Inflammatory macrophage (primary cell): ENCODE data around the gene RECQL.

Experiments used
- DNase-seq, 2 donors: peaks; one replicate each; pipeline ENCODE4 v3.0.0-alpha.2; 2020 to 2022
- total RNA-seq, 18 experiments: gene quantifications; one replicate each; lab custom pipeline; 2026; ENCODE audit warnings: mixed read lengths in 6 of 18, inconsistent platforms in 2 of 18; lab: John Stamatoyannopoulos, UW

The RECQL gene, protein sequence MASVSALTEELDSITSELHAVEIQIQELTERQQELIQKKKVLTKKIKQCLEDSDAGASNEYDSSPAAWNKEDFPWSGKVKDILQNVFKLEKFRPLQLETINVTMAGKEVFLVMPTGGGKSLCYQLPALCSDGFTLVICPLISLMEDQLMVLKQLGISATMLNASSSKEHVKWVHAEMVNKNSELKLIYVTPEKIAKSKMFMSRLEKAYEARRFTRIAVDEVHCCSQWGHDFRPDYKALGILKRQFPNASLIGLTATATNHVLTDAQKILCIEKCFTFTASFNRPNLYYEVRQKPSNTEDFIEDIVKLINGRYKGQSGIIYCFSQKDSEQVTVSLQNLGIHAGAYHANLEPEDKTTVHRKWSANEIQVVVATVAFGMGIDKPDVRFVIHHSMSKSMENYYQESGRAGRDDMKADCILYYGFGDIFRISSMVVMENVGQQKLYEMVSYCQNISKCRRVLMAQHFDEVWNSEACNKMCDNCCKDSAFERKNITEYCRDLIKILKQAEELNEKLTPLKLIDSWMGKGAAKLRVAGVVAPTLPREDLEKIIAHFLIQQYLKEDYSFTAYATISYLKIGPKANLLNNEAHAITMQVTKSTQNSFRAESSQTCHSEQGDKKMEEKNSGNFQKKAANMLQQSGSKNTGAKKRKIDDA
- 103 to 164 (median 124) reads per million in 18 experiments for total RNA-seq

DNA sequence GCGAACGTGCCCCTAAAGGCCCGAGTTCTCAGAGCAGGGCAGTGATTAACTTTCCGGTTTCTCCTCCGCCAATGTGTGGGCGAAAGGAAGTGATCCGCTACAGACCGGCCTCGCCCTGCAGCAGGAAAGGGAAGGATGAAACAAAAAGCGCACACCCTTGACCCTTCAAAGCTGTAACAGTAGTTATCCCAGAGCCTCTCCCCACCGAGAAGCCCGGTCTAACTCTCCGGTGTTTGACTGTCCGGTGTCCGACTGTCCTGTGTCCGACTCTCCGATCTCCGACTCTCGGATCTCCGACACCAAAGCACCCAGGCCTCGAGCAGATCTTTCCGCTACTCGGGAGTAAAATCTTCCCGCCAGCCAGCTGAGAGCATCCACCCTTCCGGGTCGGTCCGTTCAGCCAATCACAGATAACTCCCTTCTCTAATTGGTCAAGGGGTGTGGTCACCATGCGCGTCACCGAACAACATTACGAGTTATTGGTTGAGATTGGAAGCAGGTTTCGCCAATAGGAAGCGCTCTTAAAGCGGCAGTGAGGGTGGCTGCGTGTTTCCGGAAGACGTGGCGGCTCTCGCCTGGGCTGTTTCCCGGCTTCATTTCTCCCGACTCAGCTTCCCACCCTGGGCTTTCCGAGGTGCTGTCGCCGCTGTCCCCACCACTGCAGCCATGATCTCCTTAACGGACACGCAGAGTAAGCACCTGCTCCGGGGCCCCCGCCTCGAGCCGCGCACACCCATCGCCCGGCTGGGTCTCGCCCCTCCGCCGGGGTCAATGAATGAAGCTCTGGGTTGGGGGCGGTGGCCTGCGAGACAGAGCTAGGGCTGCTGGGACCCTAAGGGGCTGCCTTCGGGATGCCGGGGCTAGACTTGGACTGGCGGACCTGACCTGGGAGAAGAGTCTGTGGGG, at the start of gene RECQL, which contains the start of gene GOLT1B:
Gene RECQL (minus strand): TSS at position 378 of the 906 bp plus-strand sequence. CDS start 2,065 bp downstream, outside the sequence.
Gene GOLT1B (plus strand): TSS at position 532 of the 906 bp plus-strand sequence. CDS start 135 bp downstream, at position 667.
- peak; percentile 98 to 99 for DNase-seq

DNA sequence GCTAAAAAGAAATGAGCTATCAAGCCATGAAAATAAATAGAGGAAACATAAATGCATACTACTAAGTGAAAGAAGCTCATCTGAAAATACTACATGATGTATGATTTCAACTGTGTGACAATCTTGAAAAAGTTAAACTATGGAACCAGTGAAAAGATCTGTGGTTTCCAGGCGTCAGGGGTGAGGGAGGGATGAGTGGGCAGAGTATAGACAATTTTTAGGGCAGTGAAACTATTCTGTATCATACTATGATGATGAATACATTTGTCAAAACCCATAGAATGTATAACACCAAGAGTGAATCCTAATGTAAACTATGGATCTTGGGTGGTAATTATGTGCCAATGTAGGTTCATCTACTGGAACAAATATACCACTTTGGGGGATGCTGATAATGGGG, 46.0 kb upstream of the RECQL start:
- DNase-seq = no peak

DNA sequence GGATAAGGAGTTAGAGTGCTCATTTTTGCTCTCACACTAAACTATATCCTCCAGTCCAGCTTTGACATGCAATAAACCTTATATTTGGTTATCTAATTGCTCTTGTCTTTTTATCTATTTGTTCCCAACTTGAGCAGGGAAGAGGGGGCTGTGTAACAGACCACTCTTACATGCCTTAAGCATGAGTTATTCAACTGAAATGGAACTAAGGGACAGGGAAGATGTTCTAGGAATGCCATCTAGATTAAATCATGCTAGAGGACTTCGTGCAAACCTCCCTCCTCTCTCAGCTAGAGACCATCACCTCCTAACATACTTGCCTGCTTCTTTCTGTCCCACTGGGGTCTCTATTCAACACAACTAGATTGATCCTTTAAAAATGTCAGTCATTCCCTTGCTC, 45.3 kb upstream of the RECQL start:
- no peak for DNase-seq

DNA sequence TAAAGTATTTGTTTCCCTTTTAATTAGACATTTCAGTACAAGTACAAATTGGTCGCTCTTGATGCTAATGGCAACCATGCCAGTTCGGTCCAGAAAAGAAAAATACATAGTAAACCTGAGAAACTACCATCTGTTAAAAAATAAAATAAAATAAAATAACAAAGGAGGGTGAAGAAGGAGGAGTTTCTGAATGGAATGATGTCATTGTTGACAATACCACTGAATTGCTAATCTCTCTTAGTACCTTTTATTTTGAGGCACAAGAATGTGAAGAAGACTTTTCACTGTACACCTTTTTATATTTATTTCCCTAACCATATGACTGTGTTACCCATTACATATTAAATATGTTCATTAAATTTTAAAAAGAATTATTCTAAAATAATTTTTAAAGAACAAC, 44.1 kb upstream of the RECQL start:
- no peak for DNase-seq

DNA sequence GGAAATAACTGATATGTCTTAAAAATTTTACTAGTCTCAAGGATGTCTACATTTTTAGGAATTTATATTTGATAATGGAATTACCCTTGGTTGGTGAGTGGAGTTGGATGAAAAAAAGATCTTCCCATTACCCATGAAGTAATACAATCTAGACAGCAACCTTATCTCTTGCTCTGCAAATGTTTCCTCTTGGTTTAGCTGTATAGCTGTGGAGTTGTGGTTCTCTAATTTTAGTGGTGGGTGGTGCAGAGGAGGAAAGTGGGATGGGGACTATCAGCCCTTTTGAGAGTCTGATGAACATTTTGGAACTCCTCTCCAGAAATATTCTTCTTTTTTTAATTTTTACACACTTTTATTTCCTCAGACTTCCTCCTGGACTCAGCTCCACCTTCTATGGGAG, 41.7 kb upstream of the RECQL start:
- DNase-seq = no peak

DNA sequence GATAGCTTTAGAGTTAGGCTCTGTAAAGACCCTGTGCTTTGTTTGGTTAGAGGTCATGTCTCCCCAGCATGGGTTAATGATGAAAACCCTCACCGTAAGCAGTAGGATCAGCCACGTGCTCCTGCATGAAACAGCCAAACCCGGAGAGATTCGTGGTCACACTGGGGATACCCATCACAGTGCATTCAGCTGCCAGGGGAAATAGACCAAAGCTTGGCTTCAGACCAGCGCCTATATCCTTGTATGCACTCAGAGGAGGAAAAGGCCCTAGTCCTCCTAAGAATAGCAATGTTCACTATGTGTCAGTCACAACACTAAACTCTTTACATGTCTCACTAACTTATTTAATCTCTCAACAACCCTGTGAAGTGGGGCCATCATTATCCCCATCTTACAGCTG, 41.0 kb upstream of the RECQL start:
- no peak for DNase-seq

DNA sequence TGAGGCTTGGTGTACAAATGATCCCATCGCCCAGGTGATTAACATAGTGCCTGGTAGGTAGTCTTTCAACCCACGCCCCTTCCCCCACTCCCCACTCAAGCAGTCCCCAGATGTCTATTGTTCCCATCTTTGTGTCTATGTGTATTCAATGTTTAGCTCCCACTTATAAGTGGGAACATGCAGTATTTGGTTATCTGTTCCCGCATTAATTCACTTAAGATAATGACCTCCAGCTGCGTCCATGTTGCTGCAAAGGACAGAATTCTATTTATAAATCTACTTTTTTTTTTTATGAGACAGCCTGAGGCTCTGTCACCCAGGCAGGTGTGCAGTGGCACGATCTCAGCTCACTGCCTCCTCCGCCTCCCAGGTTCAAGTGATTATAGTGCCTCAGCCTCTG, 40.3 kb upstream of the RECQL start:
- DNase-seq = no peak

DNA sequence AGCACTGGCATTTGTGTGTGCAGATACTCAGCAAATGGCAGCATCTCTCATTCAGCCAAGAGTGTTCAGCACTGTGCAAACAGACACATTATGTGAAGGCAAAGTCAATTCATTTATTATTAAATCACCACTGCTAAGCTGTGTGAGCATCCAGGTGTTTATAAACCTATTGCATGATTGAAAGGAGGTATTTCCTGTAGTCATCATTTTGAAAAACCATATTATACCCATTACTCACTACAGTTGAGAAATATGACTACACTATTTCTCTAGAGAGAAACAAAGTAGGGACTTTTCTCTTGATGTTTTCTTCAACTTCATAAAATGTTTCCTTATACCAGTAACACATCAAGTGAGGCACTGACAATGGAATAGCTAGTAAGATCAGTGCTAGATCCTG, 38.4 kb upstream of the RECQL start:
- no peak for DNase-seq

DNA sequence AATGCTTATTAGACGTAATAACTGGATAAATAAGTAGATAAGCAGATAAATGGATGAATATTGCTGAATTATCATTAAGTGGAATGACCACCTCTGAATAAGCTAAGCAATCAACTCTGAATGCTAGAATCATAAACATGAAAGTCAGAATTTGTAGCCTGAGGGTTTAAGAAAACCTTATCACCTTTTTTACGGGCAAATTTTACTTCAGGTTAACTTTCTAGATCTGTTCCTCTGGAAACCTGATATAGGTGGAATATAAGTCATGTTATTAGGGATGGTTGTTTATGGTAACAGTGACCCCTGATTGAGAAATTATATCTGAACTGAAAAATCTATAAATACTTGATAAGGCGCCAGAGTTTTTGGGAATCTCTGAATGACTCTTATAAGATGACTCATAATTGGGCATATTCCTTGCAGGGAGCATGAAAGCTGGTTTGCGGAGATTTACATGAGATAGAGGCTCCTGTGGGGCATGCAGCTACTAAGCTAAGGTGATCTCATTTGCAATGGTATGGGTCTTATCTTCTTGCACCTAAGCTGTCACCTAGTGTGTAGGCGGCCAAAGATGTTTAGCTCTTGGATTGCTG, 36.7 kb upstream of the RECQL start:
- no peak for DNase-seq

DNA sequence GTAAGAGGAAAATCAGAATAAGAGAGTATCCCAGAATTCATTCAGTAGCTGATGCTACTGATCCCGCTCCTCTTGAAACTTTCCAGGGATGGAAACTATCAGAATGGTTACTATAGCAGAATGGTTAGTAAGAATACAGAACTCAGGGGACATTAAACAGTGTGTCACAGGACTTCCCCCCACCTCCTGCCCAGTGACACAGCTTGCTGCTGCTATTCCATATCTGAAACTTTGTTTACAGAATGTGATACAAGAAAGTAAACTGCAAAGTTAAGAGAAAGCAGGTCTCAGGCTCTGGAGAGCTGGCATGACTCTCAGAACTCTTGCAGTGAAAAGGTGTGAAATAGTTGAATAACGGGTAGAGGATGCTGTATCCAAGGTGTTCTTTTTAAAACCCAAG, 28.0 kb upstream of the RECQL start:
- DNase-seq = no peak

DNA sequence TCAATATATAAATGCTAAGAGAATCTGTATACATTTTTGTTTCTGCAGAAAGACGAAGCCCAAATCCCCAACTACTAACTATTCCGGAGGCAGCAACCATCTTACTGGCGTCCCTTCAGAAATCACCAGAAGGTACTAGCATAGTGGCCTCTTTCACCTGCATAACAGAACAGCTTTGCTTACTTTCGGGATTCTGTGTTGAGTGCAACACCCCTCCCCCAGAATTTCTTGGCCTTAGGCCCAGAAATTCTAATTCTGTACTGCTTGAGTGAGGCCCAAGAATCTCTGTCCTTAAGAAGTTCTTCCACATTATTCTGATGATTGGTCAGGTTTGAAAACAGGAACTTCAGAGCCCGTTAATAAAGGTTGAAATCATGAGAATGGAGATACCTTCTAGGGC, 27.5 kb upstream of the RECQL start:
- DNase-seq = no peak

DNA sequence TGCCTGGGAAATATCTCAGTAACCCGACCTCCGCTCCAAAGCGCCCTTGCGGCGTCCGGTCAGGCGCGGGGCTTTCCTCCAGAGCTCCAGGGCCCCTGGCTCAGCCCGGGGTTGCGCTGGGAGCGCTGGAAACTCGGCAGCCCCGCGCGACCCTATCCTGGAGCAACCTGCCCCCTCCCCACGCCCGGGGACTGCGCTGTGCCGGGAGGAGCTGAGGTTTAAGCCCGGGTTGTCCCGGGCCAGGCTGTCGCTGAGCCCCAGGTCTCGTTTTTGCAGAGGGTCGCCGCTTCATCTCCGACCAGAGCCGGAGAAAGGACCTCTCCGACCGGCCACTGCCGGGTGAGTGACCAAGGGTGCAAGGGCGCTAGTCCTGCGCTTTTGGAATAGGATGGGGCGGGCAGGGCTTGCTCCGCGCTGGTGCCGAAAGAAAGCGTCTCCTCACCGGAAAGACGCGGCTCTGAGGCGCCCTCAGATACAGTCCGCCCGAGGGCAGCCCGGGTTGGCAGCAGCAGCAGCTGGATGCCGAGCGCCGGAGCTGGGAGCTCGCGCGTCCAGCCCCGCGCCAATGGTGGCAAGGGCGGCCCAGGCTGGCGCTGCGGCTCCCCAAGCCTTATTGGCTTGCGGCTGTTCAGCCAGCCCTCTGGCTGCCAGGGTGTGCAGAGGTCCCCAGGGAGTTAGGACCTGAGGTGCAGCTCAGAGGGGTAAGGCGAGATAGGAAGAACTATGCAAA, 26.2 kb upstream of the RECQL start:
- no peak for DNase-seq

DNA sequence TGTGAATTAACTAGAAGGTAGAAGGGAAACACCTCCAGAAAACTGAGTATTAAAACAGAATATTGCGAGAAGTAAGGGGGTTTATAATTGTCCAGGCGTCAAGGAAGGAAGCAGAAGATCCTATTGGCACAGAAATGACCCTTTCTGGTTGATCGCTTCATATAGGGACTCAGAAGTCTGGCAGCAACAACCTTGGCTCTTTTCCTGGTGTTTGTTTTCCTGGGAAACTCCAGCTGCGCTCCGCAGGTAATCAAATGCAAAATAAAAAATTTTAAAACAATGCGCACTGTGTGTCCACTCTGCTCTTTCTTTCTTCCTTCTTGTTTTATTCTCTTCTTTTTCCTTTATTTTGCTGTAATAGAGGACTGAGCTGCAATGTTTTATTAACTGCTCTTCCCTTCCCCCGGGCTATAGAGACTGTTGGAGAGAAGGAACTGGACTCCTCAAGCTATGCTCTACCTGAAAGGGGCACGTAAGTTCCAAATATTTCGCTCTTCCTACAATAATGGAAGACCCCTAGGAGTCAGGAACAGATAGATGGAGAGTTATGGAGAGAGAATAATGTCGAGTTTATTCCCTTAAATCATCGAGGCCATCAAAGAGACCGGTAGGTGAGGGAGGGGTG, 25.4 kb upstream of the RECQL start:
- DNase-seq = no peak

DNA sequence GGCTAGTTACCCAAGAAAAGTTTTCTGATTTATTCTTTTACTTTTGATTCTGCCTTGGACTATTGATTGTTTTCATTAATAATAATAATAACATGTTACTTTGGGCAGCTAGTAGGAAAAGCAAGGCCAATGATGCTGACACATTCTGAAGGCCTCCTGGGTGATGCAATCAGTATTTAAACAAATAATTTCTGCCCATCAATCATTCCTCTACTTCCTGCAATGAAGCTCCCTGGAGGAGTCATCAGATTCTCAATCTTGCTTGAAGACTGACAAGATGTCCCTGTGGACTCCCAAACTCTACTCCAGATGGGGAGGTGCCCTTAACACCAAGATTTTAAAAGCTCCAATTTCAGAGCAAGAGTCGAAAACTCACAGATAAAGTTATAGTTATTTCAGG, 24.6 kb upstream of the RECQL start, which contains the start of gene SPX:
Gene SPX (plus strand): TSS at position 244 of the 400 bp plus-strand sequence. CDS start 177 bp downstream, outside the sequence.
- no peak for DNase-seq

DNA sequence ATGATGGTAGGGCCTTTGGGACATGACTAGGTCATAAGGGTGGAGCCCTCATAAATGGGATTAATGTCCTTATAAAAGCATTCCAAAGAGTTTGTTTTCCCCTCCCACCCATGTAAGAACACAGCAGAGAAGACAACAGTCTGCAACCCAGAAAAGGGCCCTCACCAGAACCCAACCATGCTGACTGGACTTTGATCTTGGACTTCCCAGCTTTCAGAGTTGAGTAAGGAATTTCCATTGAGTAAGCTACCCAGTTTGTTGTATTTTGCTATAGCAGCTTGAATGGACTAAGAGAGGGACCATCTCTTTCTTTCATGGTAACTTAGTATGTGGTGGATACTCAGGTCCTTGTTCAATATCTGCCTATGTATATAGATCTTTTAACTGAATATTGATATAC, 21.7 kb upstream of the RECQL start:
- no peak for DNase-seq

DNA sequence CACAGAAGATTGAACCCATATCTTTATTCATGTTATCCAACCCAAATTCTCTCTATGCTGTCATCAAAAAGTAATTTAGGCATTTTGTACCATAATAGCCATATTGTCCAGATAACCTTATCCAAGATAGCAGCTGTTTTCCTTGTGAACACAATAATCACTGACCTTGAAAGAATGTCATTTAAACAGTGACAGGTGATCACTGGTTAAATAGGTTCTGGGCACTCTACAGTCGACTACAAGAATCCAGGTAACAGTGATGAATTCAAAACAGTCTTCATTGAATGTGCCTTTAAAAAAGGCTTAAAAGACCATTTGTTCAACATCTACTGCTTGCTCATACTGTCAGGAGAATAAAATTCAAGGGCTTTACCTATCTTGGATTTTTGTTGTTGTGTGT, 20.1 kb upstream of the RECQL start:
- DNase-seq = no peak

DNA sequence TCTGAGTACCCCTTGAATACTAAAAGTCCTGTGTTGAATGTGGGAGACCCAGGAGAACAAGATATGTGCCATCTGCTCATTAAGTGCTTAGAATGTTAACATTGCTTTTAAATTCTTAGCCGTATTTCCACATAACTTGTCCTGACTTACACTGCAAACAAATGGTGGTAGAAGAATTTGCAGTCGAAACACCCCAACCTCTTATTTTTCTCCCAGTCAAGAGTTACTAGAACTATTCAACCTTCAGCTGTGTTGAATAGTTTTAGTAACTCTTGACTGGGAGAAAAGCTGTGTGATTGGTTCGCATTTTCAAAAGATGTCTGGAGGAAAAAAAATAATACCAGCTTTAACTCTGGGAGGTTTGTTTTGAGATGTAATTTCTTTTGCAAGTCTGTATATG, 17.0 kb upstream of the RECQL start:
- no peak for DNase-seq

DNA sequence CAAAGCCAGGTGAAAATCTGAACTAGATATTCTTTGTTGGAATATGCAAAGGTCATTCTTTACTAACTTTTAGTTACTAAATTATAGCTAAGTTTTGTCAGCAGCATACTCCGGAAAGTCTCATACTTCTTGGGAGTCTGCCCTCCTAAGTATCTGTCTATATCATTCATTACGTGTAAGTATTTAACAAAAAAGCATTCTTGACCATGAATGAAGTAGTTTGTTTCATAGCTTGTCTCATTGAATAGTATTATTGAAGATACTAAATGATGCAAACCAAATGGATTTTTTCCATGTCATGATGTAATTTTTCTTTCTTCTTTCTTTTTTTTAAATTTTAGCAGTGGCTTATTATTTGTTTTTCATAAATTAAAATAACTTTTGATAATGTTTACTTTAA, 14.8 kb upstream of the RECQL start:
- DNase-seq = no peak

DNA sequence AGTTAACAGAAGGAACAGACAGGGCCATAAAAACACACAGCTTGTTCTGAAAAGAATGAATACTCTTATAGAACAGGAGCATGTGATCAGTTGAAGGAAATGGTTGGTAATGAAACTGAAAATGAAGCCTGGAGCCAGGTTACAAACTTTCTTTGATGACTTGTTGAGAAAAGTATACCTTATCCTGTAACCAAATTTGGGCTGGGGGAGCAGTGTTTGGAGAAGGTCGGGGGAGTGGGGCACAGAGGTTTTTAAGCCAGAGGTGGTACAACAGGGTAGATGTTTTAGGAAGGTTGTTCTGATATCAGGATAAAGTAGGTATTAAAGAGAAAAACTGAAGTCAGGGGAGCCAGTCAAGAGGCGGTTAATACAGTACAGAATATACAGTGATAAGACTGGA, 8.3 kb upstream of the RECQL start:
- no peak for DNase-seq

DNA sequence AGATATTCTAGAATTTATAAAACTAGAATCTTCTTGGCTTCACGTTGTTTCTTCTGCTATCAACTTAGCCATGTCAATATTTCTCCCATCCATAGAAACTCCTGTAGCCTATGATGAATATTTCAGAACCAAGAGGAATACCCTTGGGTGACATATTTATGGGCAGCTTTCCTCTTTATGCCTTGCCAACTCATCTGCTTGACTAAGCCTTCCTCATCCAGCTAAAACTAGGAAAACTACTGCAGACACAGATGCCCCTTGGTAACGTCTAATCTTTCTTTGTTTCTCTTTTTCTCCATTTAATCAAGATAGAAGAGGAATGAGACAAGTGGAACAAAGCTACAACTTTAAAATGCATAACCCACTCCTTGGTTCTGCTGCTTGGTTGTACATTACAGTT, 6.4 kb upstream of the RECQL start:
- no peak for DNase-seq

DNA sequence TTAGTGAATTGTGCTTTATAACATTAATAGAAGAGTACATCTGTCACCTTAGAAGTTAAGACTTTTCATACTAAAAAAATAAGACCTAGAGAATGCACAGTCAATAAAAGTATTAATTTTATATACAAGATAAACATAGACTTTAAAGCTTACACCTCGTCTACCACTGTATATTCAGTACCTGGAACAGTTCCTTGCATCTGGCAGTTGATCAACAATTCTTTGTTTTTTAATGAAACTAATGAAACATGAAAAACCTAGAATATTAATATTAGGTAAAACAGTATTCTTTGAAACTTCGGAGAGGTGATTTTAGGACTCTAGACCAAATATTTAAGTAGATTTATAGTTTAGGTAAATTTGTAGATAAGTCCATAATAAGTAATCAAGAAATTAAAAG, 4.5 kb upstream of the RECQL start:
- DNase-seq = no peak
